ENCODE measurements around the gene P2RY13.

GRCh38 chr3:151297429-151297828 is 31.9 kb downstream of the P2RY13 start:
- TF ChIP-seq CEBPB (IDR thresholded peaks at IDR 0.05) (no peak), MAX (IDR thresholded peaks at IDR 0.05) (no peak), YY1 (IDR thresholded peaks at IDR 0.05; ENCODE audit: low read depth) (no peak), REST (IDR thresholded peaks at IDR 0.05; ENCODE audit: low read depth) (no peak), EGR1 (IDR thresholded peaks at IDR 0.05) (no peak), RAD21 (IDR thresholded peaks at IDR 0.05; ENCODE audit: low read depth) (no peak), TAF1 (IDR thresholded peaks at IDR 0.05; ENCODE audit: low read depth) (no peak), USF1 (IDR thresholded peaks at IDR 0.05) (no peak), EP300 (IDR thresholded peaks at IDR 0.05; ENCODE audit: borderline replicate concordance) (no peak), CREB1 (IDR thresholded peaks at IDR 0.05; ENCODE audit: low read depth) (no peak), FOXM1 (IDR thresholded peaks at IDR 0.05; ENCODE audit: borderline replicate concordance, low read depth) (no peak), ZBTB7A (IDR thresholded peaks at IDR 0.05; ENCODE audit: low read depth) (no peak)
